ENCODE data around the gene R3HCC1L. TPM values are rescaled to one million over a fixed set of nuclear protein-coding genes. Genes with fewer than 3 reads are reported as not detected.

R3HCC1L gene
- total and polyA plus RNA-seq, 9 of the 15 experiments (the other 6 are each of a cell fraction or from before 2014, with no cell fraction given), result 9.1 to 17.8 (median 12.6) TPM

DNA sequence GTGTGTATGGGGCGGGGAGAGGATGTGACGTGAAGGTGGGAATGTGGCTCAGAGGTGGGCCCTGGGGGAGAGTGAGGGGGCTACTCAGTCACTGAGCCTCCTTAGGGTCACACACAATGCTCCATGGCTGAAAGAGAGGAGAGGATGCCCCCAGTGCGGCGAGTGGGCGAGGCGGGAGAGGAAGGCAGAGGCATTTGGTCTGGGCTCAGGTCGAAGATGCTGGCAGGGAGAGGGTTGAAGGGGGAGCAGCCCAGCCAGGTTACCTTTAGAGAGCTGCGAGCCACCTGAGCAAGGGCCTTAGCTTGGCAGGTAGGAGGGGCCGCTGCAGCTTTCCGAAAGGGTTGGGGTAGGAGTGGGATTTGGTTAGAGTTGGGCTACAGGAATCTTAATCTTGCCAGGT is 138.2 kb downstream of the R3HCC1L start (continued):
- TF ChIP-seq, protein P1, sequence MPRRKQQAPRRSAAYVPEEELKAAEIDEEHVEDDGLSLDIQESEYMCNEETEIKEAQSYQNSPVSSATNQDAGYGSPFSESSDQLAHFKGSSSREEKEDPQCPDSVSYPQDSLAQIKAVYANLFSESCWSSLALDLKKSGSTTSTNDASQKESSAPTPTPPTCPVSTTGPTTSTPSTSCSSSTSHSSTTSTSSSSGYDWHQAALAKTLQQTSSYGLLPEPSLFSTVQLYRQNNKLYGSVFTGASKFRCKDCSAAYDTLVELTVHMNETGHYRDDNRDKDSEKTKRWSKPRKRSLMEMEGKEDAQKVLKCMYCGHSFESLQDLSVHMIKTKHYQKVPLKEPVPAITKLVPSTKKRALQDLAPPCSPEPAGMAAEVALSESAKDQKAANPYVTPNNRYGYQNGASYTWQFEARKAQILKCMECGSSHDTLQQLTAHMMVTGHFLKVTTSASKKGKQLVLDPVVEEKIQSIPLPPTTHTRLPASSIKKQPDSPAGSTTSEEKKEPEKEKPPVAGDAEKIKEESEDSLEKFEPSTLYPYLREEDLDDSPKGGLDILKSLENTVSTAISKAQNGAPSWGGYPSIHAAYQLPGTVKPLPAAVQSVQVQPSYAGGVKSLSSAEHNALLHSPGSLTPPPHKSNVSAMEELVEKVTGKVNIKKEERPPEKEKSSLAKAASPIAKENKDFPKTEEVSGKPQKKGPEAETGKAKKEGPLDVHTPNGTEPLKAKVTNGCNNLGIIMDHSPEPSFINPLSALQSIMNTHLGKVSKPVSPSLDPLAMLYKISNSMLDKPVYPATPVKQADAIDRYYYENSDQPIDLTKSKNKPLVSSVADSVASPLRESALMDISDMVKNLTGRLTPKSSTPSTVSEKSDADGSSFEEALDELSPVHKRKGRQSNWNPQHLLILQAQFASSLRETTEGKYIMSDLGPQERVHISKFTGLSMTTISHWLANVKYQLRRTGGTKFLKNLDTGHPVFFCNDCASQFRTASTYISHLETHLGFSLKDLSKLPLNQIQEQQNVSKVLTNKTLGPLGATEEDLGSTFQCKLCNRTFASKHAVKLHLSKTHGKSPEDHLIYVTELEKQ (CRISPR knock-in tag; IDR thresholded peaks at IDR 0.05), result no peak
- TF ChIP-seq ASH1L (IDR thresholded peaks at IDR 0.05; ENCODE audit: borderline replicate concordance, low read depth, partially characterized antibody), result no peak
- TF ChIP-seq SMARCE1 (IDR thresholded peaks at IDR 0.05), result no peak
- no peak for TF ChIP-seq SMAD2 (IDR thresholded peaks at IDR 0.05; ENCODE audit: low read depth, low read length)
- no peak for TF ChIP-seq E2F3 (CRISPR knock-in tag; IDR thresholded peaks at IDR 0.05)
- no peak for TF ChIP-seq STAT5B (CRISPR knock-in tag; IDR thresholded peaks at IDR 0.05)
- TF ChIP-seq, protein P2, sequence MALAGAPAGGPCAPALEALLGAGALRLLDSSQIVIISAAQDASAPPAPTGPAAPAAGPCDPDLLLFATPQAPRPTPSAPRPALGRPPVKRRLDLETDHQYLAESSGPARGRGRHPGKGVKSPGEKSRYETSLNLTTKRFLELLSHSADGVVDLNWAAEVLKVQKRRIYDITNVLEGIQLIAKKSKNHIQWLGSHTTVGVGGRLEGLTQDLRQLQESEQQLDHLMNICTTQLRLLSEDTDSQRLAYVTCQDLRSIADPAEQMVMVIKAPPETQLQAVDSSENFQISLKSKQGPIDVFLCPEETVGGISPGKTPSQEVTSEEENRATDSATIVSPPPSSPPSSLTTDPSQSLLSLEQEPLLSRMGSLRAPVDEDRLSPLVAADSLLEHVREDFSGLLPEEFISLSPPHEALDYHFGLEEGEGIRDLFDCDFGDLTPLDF (CRISPR knock-in tag; IDR thresholded peaks at IDR 0.05), result no peak
- no peak for TF ChIP-seq NR2C1 (IDR thresholded peaks at IDR 0.05)
- no peak for TF ChIP-seq NR2C1 (tag; IDR thresholded peaks at IDR 0.05)
